Cerebellar cortex (tissue), 1 donor: ENCODE measurements around the gene CDK6.

Experiments used
- DNase-seq: peaks from one replicate; pipeline ENCODE4 v3.0.0-alpha.2; 2015; ENCODE audit warnings: low spot score

Gene CDK6

GRCh38 chr7:92680442-92680841 is 155.9 kb downstream of the CDK6 start:
- no peak for DNase-seq

- DNase-seq, result no peak
Measured at GRCh38 chr7:92678291-92678920, 158.0 kb downstream of the CDK6 start.

GRCh38 chr7:92674379-92674778 is 162.0 kb downstream of the CDK6 start:
- no peak for DNase-seq

- no peak for DNase-seq
Measured at GRCh38 chr7:92671505-92672169, 164.7 kb downstream of the CDK6 start.

GRCh38 chr7:92670204-92670851 is 166.0 kb downstream of the CDK6 start:
- no peak for DNase-seq

- no peak for DNase-seq
Measured at GRCh38 chr7:92669616-92670165, 166.7 kb downstream of the CDK6 start.

GRCh38 chr7:92668564-92668963 is 167.8 kb downstream of the CDK6 start:
- DNase-seq, result no peak

GRCh38 chr7:92667816-92668535 is 168.4 kb downstream of the CDK6 start:
- no peak for DNase-seq

- no peak for DNase-seq
Measured at GRCh38 chr7:92665926-92666325, 170.4 kb downstream of the CDK6 start.

- DNase-seq, result no peak
Measured at GRCh38 chr7:92661651-92662050, 174.7 kb downstream of the CDK6 start.

- no peak for DNase-seq
Measured at GRCh38 chr7:92658671-92659070, 177.7 kb downstream of the CDK6 start.

- DNase-seq, result no peak
Measured at GRCh38 chr7:92657391-92657790, 179.0 kb downstream of the CDK6 start.

GRCh38 chr7:92656121-92656520 is 180.3 kb downstream of the CDK6 start:
- no peak for DNase-seq

GRCh38 chr7:92655346-92655884 is 181.0 kb downstream of the CDK6 start:
- DNase-seq, result no peak

- DNase-seq, result no peak
Measured at GRCh38 chr7:92653136-92653535, 183.2 kb downstream of the CDK6 start.

GRCh38 chr7:92652536-92652935 is 183.8 kb downstream of the CDK6 start:
- DNase-seq, result no peak

- DNase-seq, result no peak
Measured at GRCh38 chr7:92650391-92650790, 186.0 kb downstream of the CDK6 start.

- no peak for DNase-seq
Measured at GRCh38 chr7:92648067-92648466, 188.3 kb downstream of the CDK6 start.

- DNase-seq, result no peak
Measured at GRCh38 chr7:92647652-92648051, 188.7 kb downstream of the CDK6 start.

GRCh38 chr7:92647011-92647625 is 189.3 kb downstream of the CDK6 start:
- no peak for DNase-seq
